OCI-LY1 (cell line): Measurements from ENCODE around the gene DOCK1.

ENCODE experiments used
- H2AFZ ChIP-seq: fragments of 200-600 bp; sonication (generic), shearing (Covaris generic); 2 replicates; pipeline ENCODE4 v1.6.0; 2014; ENCODE audit warnings: antibody characterized with exemption, mild to moderate bottlenecking, low read length
- H3F3A ChIP-seq: fragments of 200-600 bp; sonication (generic), shearing (Covaris generic); 2 replicates; pipeline ENCODE4 v1.6.0; 2014; ENCODE audit warnings: mild to moderate bottlenecking, antibody characterized with exemption, low read length, moderate library complexity; ENCODE audit not compliant: insufficient read depth
- H3K27ac ChIP-seq: fragments of 200-600 bp; sonication (generic); 2 replicates; pipeline ENCODE4 v1.5.1; 2014; ENCODE audit warnings: low read length, mixed run types, mild to moderate bottlenecking, low read depth; ENCODE audit not compliant: poor library complexity, severe bottlenecking
- H3K27me3 ChIP-seq: fragments of 200-600 bp; sonication (generic); 2 replicates; pipeline ENCODE4 v1.6.0; 2014; ENCODE audit warnings: antibody characterized with exemption, mild to moderate bottlenecking, low read length, moderate library complexity; ENCODE audit not compliant: insufficient read depth
- H3K36me3 ChIP-seq: fragments of 200-600 bp; sonication (generic); 2 replicates; pipeline ENCODE4 v1.6.1; 2014; ENCODE audit warnings: mild to moderate bottlenecking, antibody characterized with exemption, low read length, moderate library complexity, mixed read lengths; ENCODE audit not compliant: insufficient read depth
- H3K4me1 ChIP-seq: fragments of 200-600 bp; sonication (generic); 2 replicates; pipeline ENCODE4 v1.5.1; 2014; ENCODE audit warnings: mild to moderate bottlenecking, low read length, moderate library complexity; ENCODE audit not compliant: insufficient read depth, severe bottlenecking
- H3K4me2 ChIP-seq: fragments of 200-600 bp; sonication (generic), shearing (Covaris generic); 2 replicates; pipeline ENCODE4 v1.6.1; 2014; ENCODE audit warnings: low read length
- H3K4me3 ChIP-seq: fragments of 200-600 bp; sonication (generic); 2 replicates; pipeline ENCODE4 v1.5.1; 2014; ENCODE audit warnings: low read length, low read depth, mild to moderate bottlenecking, mixed read lengths; ENCODE audit not compliant: poor library complexity, severe bottlenecking
- H3K79me2 ChIP-seq: fragments of 200-600 bp; shearing (Covaris generic); 2 replicates; pipeline ENCODE4 v1.6.1; 2016; ENCODE audit warnings: mixed run types, low read length, mixed read lengths; ENCODE audit not compliant: insufficient read depth
- H3K9ac ChIP-seq: fragments of 200-600 bp; sonication (generic), shearing (Covaris generic); 2 replicates; pipeline ENCODE4 v1.6.1; 2014; ENCODE audit warnings: mild to moderate bottlenecking, low read length, mixed read lengths
- H3K9me2 ChIP-seq: fragments of 200-600 bp; sonication (generic), shearing (Covaris generic); 2 replicates; pipeline ENCODE4 v1.6.1; 2014; ENCODE audit warnings: low read depth, mild to moderate bottlenecking, low read length, mixed read lengths
- H3K9me3 ChIP-seq: fragments of 200-600 bp; shearing (Covaris generic); 2 replicates; pipeline ENCODE4 v1.6.1; 2014; ENCODE audit warnings: low read length, mixed read lengths
- H4K20me1 ChIP-seq: fragments of 200-600 bp; sonication (generic), shearing (Covaris generic); 2 replicates; pipeline ENCODE4 v1.6.0; 2016; ENCODE audit warnings: mild to moderate bottlenecking, low read length; ENCODE audit not compliant: insufficient read depth
- EZH2 ChIP-seq: fragments of 200-600 bp; sonication (generic), shearing (Covaris generic); IDR thresholded peaks from 2 replicates; pipeline ENCODE4 v1.8.0; 2017; ENCODE audit warnings: borderline replicate concordance, mixed run types, mild to moderate bottlenecking, antibody characterized with exemption, low read length, moderate library complexity, mixed read lengths
- TF ChIP-seq, protein P1 (sequence below): fragments of 200-600 bp; sonication (generic), shearing (Covaris generic); IDR thresholded peaks from 2 replicates; pipeline ENCODE4 v1.5.1; 2017; ENCODE audit warnings: mild to moderate bottlenecking, antibody characterized with exemption, low read length, moderate library complexity, mixed read lengths

The DOCK1 gene

DNA sequence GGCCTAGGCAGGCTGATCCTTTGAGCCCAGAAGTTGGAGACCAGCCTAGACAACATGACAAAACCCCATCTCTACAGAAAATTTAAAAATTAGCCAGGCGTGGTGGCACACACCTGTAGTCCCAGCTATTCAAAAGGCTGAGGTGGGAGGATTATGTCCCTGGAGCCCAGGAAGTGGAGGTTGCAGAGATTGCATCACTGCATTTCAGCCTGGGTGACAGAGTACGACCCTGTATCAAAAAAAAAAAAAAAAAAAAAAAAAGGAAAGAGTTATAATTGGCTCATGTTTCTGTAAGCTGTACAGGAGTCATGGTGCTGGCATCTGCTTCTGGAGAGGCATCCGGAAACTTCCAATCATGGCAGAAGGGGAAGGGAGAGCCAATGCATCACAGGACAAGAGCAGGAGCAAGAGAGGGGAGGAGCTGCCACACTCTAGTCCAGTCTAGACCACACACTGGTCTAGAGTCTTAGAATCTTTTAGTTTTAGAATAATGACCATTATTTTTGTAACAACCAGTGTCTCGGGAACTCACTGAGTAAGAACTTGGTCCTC is 16.8 kb downstream of the DOCK1 start:
- no peaks in the 10 kb centered on the region for H3K9me2 ChIP-seq
- no peak overlapping the region for H3K9ac ChIP-seq
- H2AFZ ChIP-seq = no peak overlapping the region
- no peaks in the 10 kb centered on the region for H3K36me3 ChIP-seq
- TF ChIP-seq, protein P1, sequence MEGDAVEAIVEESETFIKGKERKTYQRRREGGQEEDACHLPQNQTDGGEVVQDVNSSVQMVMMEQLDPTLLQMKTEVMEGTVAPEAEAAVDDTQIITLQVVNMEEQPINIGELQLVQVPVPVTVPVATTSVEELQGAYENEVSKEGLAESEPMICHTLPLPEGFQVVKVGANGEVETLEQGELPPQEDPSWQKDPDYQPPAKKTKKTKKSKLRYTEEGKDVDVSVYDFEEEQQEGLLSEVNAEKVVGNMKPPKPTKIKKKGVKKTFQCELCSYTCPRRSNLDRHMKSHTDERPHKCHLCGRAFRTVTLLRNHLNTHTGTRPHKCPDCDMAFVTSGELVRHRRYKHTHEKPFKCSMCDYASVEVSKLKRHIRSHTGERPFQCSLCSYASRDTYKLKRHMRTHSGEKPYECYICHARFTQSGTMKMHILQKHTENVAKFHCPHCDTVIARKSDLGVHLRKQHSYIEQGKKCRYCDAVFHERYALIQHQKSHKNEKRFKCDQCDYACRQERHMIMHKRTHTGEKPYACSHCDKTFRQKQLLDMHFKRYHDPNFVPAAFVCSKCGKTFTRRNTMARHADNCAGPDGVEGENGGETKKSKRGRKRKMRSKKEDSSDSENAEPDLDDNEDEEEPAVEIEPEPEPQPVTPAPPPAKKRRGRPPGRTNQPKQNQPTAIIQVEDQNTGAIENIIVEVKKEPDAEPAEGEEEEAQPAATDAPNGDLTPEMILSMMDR = no peak
- no peak for TF ChIP-seq EZH2
- H3K9me3 ChIP-seq = no peaks in the 10 kb centered on the region
- no peaks in the 10 kb centered on the region for H4K20me1 ChIP-seq
- no peak overlapping the region for H3K27ac ChIP-seq
- H3K4me2 ChIP-seq = no peak overlapping the region
- H3K4me1 ChIP-seq = no peaks in the 10 kb centered on the region
- no peak overlapping the region for H3K4me3 ChIP-seq
- H3F3A ChIP-seq = no peaks in the 10 kb centered on the region
- H3K79me2 ChIP-seq = no peaks in the 10 kb centered on the region
- no peaks in the 10 kb centered on the region for H3K27me3 ChIP-seq

GRCh38 chr10:126924180-126924914 is 19.1 kb downstream of the DOCK1 start:
- Histone ChIP-seq H3K36me3 (no peaks in the 10 kb centered on the region), H3K4me3 (no peak overlapping the region), H3K9ac (no peak overlapping the region), H3F3A (no peaks in the 10 kb centered on the region), H3K4me2 (no peak overlapping the region), H3K27ac (no peak overlapping the region), H3K79me2 (no peaks in the 10 kb centered on the region), H3K27me3 (no peaks in the 10 kb centered on the region), H3K9me3 (no peaks in the 10 kb centered on the region), H2AFZ (no peak overlapping the region), H3K9me2 (no peaks in the 10 kb centered on the region), H4K20me1 (no peaks in the 10 kb centered on the region), H3K4me1 (no peaks in the 10 kb centered on the region)
- TF ChIP-seq EZH2 = no peak
- TF ChIP-seq, protein P1 = no peak

DNA sequence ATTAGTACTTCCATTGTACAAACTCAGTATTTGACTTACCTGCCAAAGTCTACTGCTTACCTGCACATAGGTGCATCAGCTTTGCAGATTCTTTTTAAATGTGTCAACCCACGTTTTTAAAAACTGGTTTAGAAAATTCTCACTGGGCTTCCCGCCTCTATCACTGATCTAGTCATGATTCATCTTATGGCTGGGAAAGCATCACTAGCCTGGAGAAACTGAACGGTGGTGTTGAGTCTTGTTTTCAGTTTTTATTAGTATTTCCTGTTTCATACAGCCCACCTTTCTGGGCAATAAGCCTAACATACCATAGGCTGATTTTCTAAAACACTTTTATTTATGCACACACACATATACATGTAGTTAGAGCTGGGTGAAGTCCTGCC is 19.7 kb downstream of the DOCK1 start:
- no peaks in the 10 kb centered on the region for H3K4me1 ChIP-seq
- no peaks in the 10 kb centered on the region for H3K27me3 ChIP-seq
- no peak overlapping the region for H3K9ac ChIP-seq
- H3K4me3 ChIP-seq = no peak overlapping the region
- H3K36me3 ChIP-seq = no peaks in the 10 kb centered on the region
- no peak for TF ChIP-seq EZH2
- TF ChIP-seq, protein P1 = no peak
- no peaks in the 10 kb centered on the region for H4K20me1 ChIP-seq
- no peak overlapping the region for H2AFZ ChIP-seq
- no peaks in the 10 kb centered on the region for H3K79me2 ChIP-seq
- H3K27ac ChIP-seq = no peak overlapping the region
- no peaks in the 10 kb centered on the region for H3K9me3 ChIP-seq
- no peaks in the 10 kb centered on the region for H3K9me2 ChIP-seq
- no peak overlapping the region for H3K4me2 ChIP-seq
- H3F3A ChIP-seq = no peaks in the 10 kb centered on the region
